Measurements from ENCODE around the gene ATG16L1. TPM values are rescaled to one million over a fixed set of nuclear protein-coding genes. Genes with fewer than 3 reads are reported as not detected.

The ATG16L1 gene
- total RNA-seq, 4 donors from 2014 or later, result 16.7 to 44.1 (median 33.6) TPM

DNA sequence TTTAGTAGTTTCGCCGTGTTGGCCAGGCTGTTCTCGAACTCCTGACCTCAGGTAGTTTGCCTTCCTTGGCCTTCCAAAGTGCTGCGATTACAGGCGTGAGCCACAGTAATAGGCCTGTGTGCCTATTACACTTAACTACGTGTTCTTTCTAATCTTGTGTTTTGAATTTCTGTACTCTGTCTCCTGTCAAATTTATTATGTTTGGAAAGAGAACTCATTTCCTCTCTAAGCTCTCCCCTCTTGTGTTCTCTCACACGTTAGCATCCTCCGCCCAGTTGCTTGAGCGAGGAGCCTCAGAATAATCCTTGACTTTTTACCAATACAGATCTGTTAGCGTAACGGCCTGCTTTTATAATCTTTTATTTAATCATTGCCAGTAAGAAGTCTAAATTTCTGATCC lies 3.7 kb downstream of the ATG16L1 start:
- no peak for TF ChIP-seq CTCF (IDR thresholded peaks at IDR 0.05)
- TF ChIP-seq POLR2A (IDR thresholded peaks at IDR 0.05), result no peak
- no peak for TF ChIP-seq EP300 (IDR thresholded peaks at IDR 0.05)
- WGBS, 2 donors, result 87 to 88% methylated on average over 11 of the region's 11 CpGs
- Histone ChIP-seq H3K4me1 (peaks cover 0 to 38% (median 13%) of the 10 kb centered on the region in 4 donors), H3K9me3 (no peaks in the 10 kb centered on the region), H3K36me3 (peaks cover 0 to 54% (median 14%) of the 10 kb centered on the region in 3 donors), H3K4me3 (no peak overlapping the region), H3K27ac (no peak overlapping the region), H3K27me3 (no peaks in the 10 kb centered on the region)
- no peak for DNase-seq (ENCODE audit: low spot score in 2 of 2)

DNA sequence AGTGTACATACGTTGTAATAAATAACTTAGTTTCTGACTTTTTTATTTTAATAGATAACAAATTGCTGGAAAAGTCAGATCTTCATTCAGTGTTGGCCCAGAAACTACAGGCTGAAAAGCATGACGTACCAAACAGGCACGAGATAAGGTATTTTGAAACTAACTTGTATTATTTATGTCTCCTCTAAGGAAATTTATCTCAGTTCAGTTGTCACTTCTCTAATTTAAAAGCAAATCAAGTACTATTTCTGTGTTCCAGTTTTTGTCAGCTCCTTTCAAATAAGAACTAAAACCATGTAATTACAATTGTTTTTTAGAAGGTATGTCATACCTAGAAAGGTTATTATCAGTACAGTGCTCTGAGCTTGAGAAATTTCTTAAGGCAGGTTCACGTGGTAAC lies 4.6 kb downstream of the ATG16L1 start:
- TF ChIP-seq EP300 (IDR thresholded peaks at IDR 0.05) (no peak), CTCF (IDR thresholded peaks at IDR 0.05) (no peak), POLR2A (IDR thresholded peaks at IDR 0.05) (no peak)
- Histone ChIP-seq H3K4me3 (no peak overlapping the region), H3K27ac (no peak overlapping the region), H3K27me3 (no peaks in the 10 kb centered on the region), H3K4me1 (peaks cover 0 to 36% (median 13%) of the 10 kb centered on the region in 4 donors), H3K36me3 (peaks cover 0 to 63% (median 14%) of the 10 kb centered on the region in 3 donors), H3K9me3 (no peaks in the 10 kb centered on the region)
- whole genome bisulfite sequencing, 2 donors, result 87% methylated on average over 4 of the region's 4 CpGs
- DNase-seq (ENCODE audit: low spot score in 2 of 2), result no peak

DNA sequence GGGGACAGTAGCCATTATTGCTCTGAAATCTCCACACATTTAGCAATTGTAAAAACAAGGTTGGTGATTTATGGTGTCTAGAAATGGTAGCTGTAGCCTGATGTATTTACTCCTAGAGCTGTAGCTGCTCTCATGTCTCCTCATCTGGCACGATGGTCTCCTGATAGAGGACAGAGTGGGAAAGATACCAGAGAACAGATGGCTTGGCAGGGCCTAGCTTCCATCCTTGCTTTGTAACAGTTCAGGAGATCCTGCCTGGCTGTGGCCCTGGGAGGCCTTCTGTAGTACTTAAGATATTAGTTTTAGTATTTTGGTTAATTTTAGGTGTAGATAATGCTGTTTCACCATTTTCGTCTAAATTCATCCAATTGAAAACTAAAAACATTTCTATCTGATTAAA lies 6.7 kb downstream of the ATG16L1 start:
- WGBS, 2 donors, result 94 to 96% methylated on average over 2 of the region's 2 CpGs
- no peak overlapping the region for H3K4me3 ChIP-seq

DNA sequence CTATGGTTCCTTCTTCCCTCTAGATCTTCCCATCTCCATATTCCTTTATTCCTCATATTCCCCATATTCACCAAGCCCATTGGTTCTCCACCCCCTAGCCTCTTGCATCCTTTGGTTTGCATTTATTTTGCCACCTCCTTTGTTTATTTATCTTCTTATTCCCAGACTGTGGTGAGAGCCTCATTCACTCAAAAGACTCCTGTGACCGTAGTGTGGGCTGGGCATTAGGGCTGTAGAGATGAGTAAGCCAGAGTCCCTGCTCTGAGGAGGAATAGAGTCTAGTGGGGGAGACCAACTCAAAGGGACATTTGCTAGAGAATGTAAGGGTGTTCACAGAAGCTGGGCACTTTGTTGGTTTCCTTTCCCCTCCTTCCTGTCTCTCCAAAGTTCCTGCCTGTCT lies 8.3 kb downstream of the ATG16L1 start:
- H3K36me3 ChIP-seq, result peaks cover 0 to 100% (median 25%) of the 10 kb centered on the region in 3 donors
- no peak for DNase-seq (ENCODE audit: low spot score in 2 of 2)
- no peaks in the 10 kb centered on the region for H3K9me3 ChIP-seq
- H3K4me1 ChIP-seq, result peaks cover 0 to 7% (median 0%) of the 10 kb centered on the region in 4 donors
- no peak overlapping the region for H3K4me3 ChIP-seq
- TF ChIP-seq CTCF (IDR thresholded peaks at IDR 0.05), result no peak
- TF ChIP-seq EP300 (IDR thresholded peaks at IDR 0.05), result no peak
- TF ChIP-seq POLR2A (IDR thresholded peaks at IDR 0.05), result no peak
- 65 to 77% methylated on average over 1 of the region's 1 CpG for WGBS, 2 donors
- no peaks in the 10 kb centered on the region for H3K27me3 ChIP-seq
- H3K27ac ChIP-seq, result no peak overlapping the region

More for the DNA sequence above, 6.7 kb downstream of the ATG16L1 start:
- Histone ChIP-seq H3K36me3 (peaks cover 0 to 85% (median 14%) of the 10 kb centered on the region in 3 donors), H3K27ac (no peak overlapping the region), H3K4me1 (peaks cover 0 to 22% (median 6%) of the 10 kb centered on the region in 4 donors), H3K27me3 (no peaks in the 10 kb centered on the region), H3K9me3 (no peaks in the 10 kb centered on the region)
- DNase-seq (ENCODE audit: low spot score in 2 of 2), result no peak
- TF ChIP-seq CTCF (IDR thresholded peaks at IDR 0.05), result no peak
- TF ChIP-seq EP300 (IDR thresholded peaks at IDR 0.05), result no peak
- no peak for TF ChIP-seq POLR2A (IDR thresholded peaks at IDR 0.05)

GRCh38 chr2:233260661-233261060 lies 9.2 kb downstream of the ATG16L1 start:
- H3K9me3 ChIP-seq, result no peaks in the 10 kb centered on the region
- TF ChIP-seq EP300 (IDR thresholded peaks at IDR 0.05) (no peak), CTCF (IDR thresholded peaks at IDR 0.05) (no peak), POLR2A (IDR thresholded peaks at IDR 0.05) (no peak)
- no peak overlapping the region for H3K4me3 ChIP-seq
- DNase-seq (ENCODE audit: low spot score in 2 of 2), result no peak
- H3K27ac ChIP-seq, result no peak overlapping the region
- no peaks in the 10 kb centered on the region for H3K4me1 ChIP-seq
- H3K36me3 ChIP-seq, result peaks cover 0 to 100% (median 33%) of the 10 kb centered on the region in 3 donors
- H3K27me3 ChIP-seq, result no peaks in the 10 kb centered on the region
- WGBS, 2 donors, result 90 to 96% methylated on average over 5 of the region's 5 CpGs
